NCI-H146 treated with DMSO at 0.1 percent for 48 hours (cell line): ENCODE measurements around the gene ZMYND12.
"Not testable (repeated sequence)": the region's sequence is repeated elsewhere in the genome, so short reads cannot be mapped to it uniquely, and the experiment has no call there.

Source experiments
- DNase-seq: peaks from one replicate; lab custom pipeline; 2025; ENCODE audit not compliant: unreplicated experiment; lab: John Stamatoyannopoulos, UW

ZMYND12 gene

GRCh38 chr1:42456010-42456753, at the start of gene ZMYND12, which contains the start of gene PPCS:
Gene ZMYND12, minus strand, starts transcription at chr1:42456022. Its CDS starts 25 bp downstream, at chr1:42455997.
Gene PPCS, plus strand, starts transcription at chr1:42456543. Its CDS starts 23 bp downstream, at chr1:42456566.
- DNase-seq, result peak; percentile 74

- no peak for DNase-seq
Measured at GRCh38 chr1:42504535-42505128, 48.8 kb upstream of the ZMYND12 start.

- not testable (repeated sequence) for DNase-seq
Measured at GRCh38 chr1:42502031-42502430, 46.2 kb upstream of the ZMYND12 start.

- no peak for DNase-seq
Measured at GRCh38 chr1:42490237-42490636, 34.4 kb upstream of the ZMYND12 start.

- DNase-seq, result no peak
Measured at GRCh38 chr1:42484382-42484781, 28.6 kb upstream of the ZMYND12 start.

GRCh38 chr1:42482635-42483153, 26.9 kb upstream of the ZMYND12 start:
- DNase-seq, result no peak

- DNase-seq, result no peak
Measured at GRCh38 chr1:42480921-42481320, 25.1 kb upstream of the ZMYND12 start.

- no peak for DNase-seq
Measured at GRCh38 chr1:42479621-42480020, 23.8 kb upstream of the ZMYND12 start.

- DNase-seq, result no peak
Measured at GRCh38 chr1:42477775-42478174, 22.0 kb upstream of the ZMYND12 start.

GRCh38 chr1:42477354-42477753, 21.5 kb upstream of the ZMYND12 start:
- not testable (repeated sequence) for DNase-seq

- DNase-seq, result no peak
Measured at GRCh38 chr1:42476605-42477004, 20.8 kb upstream of the ZMYND12 start.

- DNase-seq, result no peak
Measured at GRCh38 chr1:42469727-42470126, 13.9 kb upstream of the ZMYND12 start.

GRCh38 chr1:42466030-42466429, 10.2 kb upstream of the ZMYND12 start:
- DNase-seq, result no peak

- no peak for DNase-seq
Measured at GRCh38 chr1:42463921-42464320, 8.1 kb upstream of the ZMYND12 start.

- DNase-seq, result peak; percentile 93
Measured at GRCh38 chr1:42462828-42463763, 7.3 kb upstream of the ZMYND12 start, which contains the start of gene CCDC30. Gene CCDC30, plus strand, starts transcription at chr1:42463286. Its CDS starts 17,266 bp downstream, at chr1:42480552.

GRCh38 chr1:42461196-42461595, 5.4 kb upstream of the ZMYND12 start:
- DNase-seq, result no peak

- DNase-seq, result no peak
Measured at GRCh38 chr1:42456754-42457089, 900 bp upstream of the ZMYND12 start.

- DNase-seq, result no peak
Measured at GRCh38 chr1:42454403-42454802, 1.4 kb downstream of the ZMYND12 start.

- DNase-seq, result no peak
Measured at GRCh38 chr1:42453386-42453785, 2.4 kb downstream of the ZMYND12 start.

- DNase-seq, result no peak
Measured at GRCh38 chr1:42450061-42450460, 5.8 kb downstream of the ZMYND12 start.

GRCh38 chr1:42449256-42449655, 6.6 kb downstream of the ZMYND12 start:
- no peak for DNase-seq
